Measurements from ENCODE around the gene QSOX2. TPM values are rescaled to one million over a fixed set of nuclear protein-coding genes. Genes with fewer than 3 reads are reported as not detected.
A peak's percentile ranks its signal among the peaks of the same experiment; 100 is the strongest.

Gene QSOX2
- total RNA-seq, 1 donor from 2014 or later, result 23.6 TPM

DNA sequence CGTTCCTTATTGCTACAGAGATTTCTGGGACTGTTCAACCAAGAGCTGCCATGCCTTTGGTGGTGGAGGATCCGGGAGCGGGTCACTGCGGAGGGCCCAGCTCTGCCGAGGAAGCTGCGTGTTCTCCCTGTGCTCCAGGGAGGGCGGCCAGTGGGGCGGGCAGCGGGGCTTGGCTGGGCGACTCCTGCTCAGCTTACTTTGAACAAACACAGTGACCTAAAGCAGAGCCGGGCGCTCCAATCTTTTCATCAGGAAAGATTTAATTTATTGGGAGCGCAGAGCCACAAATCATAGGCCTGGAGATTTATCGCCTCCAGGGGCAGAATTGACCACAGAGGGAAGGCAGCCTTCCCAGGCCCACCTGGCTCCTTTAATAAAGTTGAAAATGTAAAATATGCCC lies 68.4 kb downstream of the QSOX2 start:
- H3K27ac Mint-ChIP-seq, result no peak overlapping the region
- H3K4me3 Mint-ChIP-seq, result no peak overlapping the region
- peaks cover 11% of the 10 kb centered on the region for H3K27me3 Mint-ChIP-seq
- peaks cover 5% of the 10 kb centered on the region for H3K4me1 Mint-ChIP-seq (ENCODE audit: unreplicated experiment)
- no peak for DNase-seq (ENCODE audit: extremely low spot score, unreplicated experiment)
- H3K9me3 Mint-ChIP-seq, result no peaks in the 10 kb centered on the region
- H3K36me3 Mint-ChIP-seq, result no peaks in the 10 kb centered on the region
- TF ChIP-seq, protein P1, sequence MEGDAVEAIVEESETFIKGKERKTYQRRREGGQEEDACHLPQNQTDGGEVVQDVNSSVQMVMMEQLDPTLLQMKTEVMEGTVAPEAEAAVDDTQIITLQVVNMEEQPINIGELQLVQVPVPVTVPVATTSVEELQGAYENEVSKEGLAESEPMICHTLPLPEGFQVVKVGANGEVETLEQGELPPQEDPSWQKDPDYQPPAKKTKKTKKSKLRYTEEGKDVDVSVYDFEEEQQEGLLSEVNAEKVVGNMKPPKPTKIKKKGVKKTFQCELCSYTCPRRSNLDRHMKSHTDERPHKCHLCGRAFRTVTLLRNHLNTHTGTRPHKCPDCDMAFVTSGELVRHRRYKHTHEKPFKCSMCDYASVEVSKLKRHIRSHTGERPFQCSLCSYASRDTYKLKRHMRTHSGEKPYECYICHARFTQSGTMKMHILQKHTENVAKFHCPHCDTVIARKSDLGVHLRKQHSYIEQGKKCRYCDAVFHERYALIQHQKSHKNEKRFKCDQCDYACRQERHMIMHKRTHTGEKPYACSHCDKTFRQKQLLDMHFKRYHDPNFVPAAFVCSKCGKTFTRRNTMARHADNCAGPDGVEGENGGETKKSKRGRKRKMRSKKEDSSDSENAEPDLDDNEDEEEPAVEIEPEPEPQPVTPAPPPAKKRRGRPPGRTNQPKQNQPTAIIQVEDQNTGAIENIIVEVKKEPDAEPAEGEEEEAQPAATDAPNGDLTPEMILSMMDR (conservative IDR thresholded peaks at IDR 0.05), result no peak

DNA sequence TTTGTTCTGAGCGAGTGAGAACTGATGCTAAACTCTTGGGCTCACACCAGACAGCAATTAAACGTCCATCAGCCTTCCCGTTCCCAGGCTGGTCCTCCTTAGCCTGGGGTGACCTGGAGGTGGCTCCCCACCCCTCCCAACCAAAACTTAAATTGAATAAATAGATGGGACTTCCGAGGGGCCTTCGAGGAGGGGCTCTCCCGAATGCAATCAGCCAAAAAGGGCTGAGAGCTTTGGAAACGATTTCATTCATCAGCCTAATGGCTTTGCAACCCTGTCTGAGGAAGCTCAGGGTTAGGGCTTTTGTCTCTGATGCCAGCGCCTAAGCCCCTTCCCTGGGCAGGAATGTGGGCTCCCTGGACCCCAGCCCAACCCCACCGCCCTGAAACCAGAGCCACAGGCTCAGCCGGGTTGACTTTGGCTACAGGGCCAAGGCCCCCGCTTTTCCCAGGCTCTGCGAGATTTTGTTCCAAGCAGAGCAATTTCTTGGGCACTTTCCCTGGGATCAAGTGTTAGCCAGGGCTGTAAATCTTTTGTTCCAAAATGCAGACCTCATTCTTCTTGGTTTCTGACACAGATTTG lies 69.9 kb downstream of the QSOX2 start:
- TF ChIP-seq, protein P1 (conservative IDR thresholded peaks at IDR 0.05), result no peak
- peak overlapping the region; percentile 57 for H3K4me3 Mint-ChIP-seq
- no peaks in the 10 kb centered on the region for H3K36me3 Mint-ChIP-seq
- H3K27me3 Mint-ChIP-seq, result peaks cover 4% of the 10 kb centered on the region
- no peak overlapping the region for H3K27ac Mint-ChIP-seq
- DNase-seq (ENCODE audit: extremely low spot score, unreplicated experiment), result no peak
- peaks cover 19% of the 10 kb centered on the region for H3K4me1 Mint-ChIP-seq (ENCODE audit: unreplicated experiment)
- H3K9me3 Mint-ChIP-seq, result no peaks in the 10 kb centered on the region

DNA sequence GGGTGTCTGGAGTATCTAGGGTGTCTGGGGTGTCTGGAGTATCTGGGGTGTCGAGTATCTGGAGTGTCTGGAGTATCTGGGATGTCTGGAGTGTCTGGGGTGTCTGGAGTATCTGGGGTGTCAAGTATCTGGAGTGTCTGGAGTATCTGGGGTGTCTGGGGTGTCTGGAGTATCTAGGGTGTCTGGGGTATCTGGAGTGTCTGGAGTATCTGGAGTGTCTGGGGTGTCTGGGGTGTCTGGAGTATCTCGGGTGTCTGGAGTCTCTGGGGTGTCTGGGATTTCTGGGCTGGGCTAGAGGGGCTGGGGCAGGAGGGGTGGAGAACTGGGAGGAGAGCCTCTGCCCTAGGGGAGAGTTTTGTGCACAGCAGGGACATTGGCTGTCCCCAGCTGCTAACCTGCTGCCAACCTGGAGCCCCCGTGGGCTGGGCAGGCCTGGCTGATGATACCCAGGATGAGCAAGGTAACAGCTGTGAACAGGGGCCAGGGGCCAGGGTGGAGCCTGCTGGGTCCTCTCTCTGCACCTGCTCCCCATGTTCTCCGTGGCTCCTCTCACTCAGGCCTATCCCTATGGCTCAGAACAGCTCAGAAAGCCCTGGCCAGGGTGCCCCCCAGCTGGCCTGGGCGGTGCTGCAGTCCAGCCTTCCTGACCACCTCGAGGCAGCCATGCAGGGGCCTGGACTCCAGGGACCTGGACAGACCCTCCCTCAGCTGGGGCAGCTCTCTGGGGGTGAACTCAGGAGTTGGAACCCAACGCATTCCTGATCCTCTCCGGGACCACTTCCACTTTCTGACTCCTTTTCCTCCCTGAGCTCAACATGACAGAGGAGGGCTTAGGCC lies 70.6 kb downstream of the QSOX2 start:
- Mint-ChIP-seq H3K9me3 (no peaks in the 10 kb centered on the region), H3K27me3 (no peaks in the 10 kb centered on the region), H3K36me3 (no peaks in the 10 kb centered on the region), H3K4me1 (ENCODE audit: unreplicated experiment) (peaks cover 19% of the 10 kb centered on the region), H3K27ac (no peak overlapping the region), H3K4me3 (peak overlapping the region; percentile 57)
- TF ChIP-seq, protein P1 (conservative IDR thresholded peaks at IDR 0.05), result no peak
- DNase-seq (ENCODE audit: extremely low spot score, unreplicated experiment), result no peak

- H3K36me3 Mint-ChIP-seq, result no peaks in the 10 kb centered on the region
- TF ChIP-seq, protein P1 (conservative IDR thresholded peaks at IDR 0.05), result no peak
- H3K4me1 Mint-ChIP-seq (ENCODE audit: unreplicated experiment), result peaks cover 22% of the 10 kb centered on the region
- H3K9me3 Mint-ChIP-seq, result no peaks in the 10 kb centered on the region
- no peaks in the 10 kb centered on the region for H3K27me3 Mint-ChIP-seq
- H3K27ac Mint-ChIP-seq, result no peak overlapping the region
- no peak overlapping the region for H3K4me3 Mint-ChIP-seq
- no peak for DNase-seq (ENCODE audit: extremely low spot score, unreplicated experiment)
Observed at GRCh38 chr9:136173648-136174290, 71.8 kb downstream of the QSOX2 start.

- H3K27me3 Mint-ChIP-seq, result peaks cover 4% of the 10 kb centered on the region
- H3K27ac Mint-ChIP-seq, result no peak overlapping the region
- no peaks in the 10 kb centered on the region for H3K36me3 Mint-ChIP-seq
- H3K4me1 Mint-ChIP-seq (ENCODE audit: unreplicated experiment), result peaks cover 22% of the 10 kb centered on the region
- no peak overlapping the region for H3K4me3 Mint-ChIP-seq
- no peak for DNase-seq (ENCODE audit: extremely low spot score, unreplicated experiment)
- TF ChIP-seq, protein P1 (conservative IDR thresholded peaks at IDR 0.05), result no peak
- no peaks in the 10 kb centered on the region for H3K9me3 Mint-ChIP-seq
Observed at GRCh38 chr9:136172412-136173079, 73.1 kb downstream of the QSOX2 start.

Measured in type B pancreatic cell (in vitro differentiated cells).